HG03159 (cell line): ENCODE data around the gene EVI5L.
"Not testable (repeated sequence)": the region's sequence is repeated elsewhere in the genome, so short reads cannot be mapped to it uniquely, and the experiment has no call there.

Experiments
- ATAC-seq: cut with Tn5 transposase; IDR thresholded peaks from one replicate; pipeline ENCODE4 v1.9.1; 2021; ENCODE audit warnings: mild to moderate bottlenecking, moderate library complexity; ENCODE audit not compliant: unreplicated experiment

The EVI5L gene

DNA sequence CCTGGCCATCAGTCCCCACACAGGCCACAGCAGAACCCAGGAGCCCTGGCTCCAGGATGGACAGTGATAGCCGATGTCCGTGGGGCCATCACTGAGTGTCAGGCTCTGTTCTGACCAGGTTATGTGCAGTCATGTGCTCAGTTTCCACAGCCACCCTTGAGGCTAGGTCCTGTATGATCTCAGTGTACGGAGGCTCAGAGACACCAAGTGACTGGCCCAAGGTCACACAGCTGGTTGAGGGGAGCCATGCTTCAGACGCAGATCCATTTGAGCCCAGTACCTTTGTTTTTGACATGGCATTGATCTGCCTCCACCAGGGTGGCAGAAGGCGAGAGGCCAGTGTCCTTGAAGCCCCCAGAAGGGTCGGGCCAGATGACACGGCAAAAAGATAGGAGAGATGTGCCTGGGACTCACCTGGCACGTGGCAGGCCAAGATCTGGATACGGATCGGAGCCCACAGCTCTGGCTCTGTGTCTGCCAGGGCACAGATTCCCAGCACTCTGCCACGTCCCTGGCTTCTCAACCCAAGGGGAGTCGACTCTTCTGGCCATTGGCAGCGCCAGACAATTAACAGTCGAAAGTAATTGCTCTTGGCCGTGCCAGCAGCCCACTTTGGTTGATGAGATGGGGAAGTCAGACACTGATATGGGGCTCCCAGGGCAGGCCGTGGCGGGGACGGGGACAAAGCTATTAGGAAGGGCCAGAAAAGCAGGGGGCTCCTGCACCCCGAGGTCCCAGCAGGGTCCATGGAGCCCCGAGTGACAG lies 15.6 kb downstream of the EVI5L start:
- ATAC-seq: no peak

- ATAC-seq: no peak
Measured at GRCh38 chr19:7846155-7846646, 16.2 kb downstream of the EVI5L start.

DNA sequence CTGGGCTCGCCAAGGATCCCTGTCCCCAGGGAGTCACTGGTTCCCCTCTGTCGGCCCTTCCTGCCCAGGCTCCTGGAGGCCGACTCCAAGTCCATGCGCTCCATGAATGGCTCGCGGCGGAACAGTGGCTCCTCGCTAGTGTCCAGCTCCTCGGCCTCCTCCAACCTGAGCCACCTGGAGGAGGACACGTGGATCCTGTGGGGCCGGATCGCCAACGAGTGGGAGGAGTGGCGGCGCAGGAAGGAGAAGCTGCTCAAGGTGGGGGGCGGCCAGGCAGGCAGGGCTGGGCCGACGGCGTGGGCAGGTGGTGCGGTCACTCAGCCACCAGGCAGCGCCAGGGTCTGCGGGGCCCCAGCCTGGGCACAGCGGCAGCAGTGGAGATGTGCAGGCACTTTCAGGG lies 17.6 kb downstream of the EVI5L start:
- ATAC-seq: no peak

GRCh38 chr19:7848779-7849457 lies 18.9 kb downstream of the EVI5L start:
- ATAC-seq: no peak

- no peak for ATAC-seq
Measured at GRCh38 chr19:7849631-7849999, 19.6 kb downstream of the EVI5L start.

GRCh38 chr19:7850000-7850813 lies 20.2 kb downstream of the EVI5L start:
- ATAC-seq: no peak

DNA sequence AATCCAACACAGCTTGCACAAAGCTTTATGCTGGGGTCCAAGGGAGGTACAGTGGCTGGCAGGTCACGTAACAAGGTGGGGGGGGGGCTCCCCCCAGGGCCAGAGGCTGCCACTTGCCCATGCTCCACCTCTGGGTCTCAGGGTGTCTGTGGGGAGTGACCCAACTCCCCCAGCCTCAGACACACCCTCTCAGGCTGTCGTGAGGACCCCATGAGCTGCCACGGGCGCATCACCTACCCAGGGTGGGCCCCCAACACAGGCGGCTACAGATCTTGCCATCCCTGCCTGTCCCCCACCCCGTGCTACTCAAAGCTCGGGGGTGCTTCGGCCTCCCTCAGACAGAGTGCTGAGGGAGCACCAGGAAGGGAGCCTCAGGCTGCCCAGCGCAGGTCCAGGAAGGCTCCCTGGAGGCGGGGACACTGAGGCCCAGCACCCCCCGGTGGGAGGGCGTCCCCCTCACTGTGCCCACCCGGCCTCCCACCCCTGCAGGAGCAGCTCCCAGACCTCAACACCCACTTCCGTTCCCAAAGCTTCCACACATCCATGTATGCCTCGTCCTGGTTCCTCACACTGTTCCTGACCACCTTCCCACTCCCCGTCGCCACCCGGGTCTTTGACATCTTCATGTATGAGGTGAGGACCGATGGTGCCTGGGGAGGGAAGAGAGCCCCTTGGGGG lies 21.1 kb downstream of the EVI5L start:
- ATAC-seq: no peak

- no peak for ATAC-seq
Measured at GRCh38 chr19:7851623-7852500, 21.8 kb downstream of the EVI5L start.

- no peak for ATAC-seq
Measured at GRCh38 chr19:7852851-7853769, 23.1 kb downstream of the EVI5L start.

- no peak for ATAC-seq
Measured at GRCh38 chr19:7853770-7854128, 23.7 kb downstream of the EVI5L start.

DNA sequence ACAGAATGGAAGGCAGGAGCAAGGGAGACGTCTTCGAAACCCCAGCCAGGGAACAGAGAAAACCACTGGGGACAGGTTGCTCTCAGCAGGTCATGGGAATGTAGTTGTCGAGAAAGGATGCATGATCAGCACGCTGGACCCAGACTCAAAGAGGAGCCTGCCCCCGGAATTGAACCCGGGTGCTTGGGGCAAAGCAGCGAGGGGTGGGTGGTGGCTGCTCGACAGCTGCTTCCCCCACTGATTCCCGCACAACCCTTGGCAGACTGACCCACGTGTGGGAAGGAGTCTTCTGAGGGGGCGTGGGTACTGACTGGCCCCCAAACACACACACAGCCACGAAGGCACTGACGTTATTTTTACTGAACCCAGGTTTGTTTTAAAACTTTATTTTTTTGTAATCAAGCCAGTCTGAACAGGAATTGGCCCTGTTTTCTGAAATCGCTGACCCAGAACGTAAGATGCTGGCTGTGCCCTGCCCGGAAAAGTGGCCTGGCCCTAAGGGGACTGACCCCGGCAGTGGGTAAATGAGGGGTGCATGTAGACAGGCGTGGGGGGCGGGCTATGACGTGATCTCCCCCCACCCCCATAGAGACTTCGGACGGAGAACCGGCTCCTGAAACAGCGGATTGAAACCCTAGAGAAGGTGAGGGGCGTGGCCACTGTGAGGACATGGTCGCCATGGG lies 25.5 kb downstream of the EVI5L start:
- ATAC-seq: no peak

GRCh38 chr19:7856109-7856591 lies 26.1 kb downstream of the EVI5L start:
- ATAC-seq: no peak

DNA sequence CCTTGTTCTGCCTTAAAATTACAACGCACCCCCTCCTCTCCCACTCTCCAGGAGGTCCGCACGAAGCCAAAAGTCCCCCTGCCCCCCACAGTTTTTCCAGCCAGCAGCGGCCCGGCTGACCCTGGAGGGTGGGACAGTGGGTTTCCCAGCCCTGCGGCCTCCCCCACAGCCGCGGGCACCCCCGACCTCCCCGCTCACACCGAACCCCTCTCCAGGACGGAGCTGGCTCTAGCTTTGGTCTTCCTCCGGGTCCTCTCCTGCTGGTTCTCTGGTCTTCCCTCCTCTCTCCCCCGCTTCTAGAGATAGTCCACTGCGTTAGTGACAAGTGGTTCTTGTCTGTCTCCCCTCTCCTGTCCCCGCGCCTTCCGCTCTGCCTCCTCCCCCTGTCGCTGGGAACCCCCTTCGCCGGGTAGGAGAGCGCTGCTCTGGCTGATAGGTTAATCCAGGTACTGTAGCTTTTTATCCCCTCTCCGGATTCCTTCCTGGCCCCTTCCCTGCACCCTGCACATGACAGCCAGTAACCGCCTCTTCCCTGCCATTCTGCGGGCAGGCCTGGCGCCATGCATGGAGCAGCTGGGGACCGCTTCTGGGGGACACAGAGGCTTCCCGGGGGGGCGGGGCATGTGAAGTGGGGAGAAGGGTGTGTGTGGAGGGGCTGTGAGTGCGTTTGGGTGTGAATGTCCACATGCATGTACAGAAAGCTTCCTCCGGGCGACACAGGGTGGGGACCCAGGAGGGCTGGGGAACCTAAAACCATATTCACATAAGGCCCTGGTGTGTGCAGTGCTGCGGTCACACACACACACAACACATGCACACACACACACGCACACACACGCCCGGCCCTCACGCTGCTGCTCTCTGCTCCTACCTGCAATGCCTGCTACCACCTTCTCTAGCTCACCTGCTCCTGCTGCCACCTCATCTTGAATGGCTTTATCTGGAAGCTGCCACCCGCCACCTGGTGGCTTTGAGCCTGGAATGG lies 27.0 kb downstream of the EVI5L start:
- ATAC-seq: no peak

DNA sequence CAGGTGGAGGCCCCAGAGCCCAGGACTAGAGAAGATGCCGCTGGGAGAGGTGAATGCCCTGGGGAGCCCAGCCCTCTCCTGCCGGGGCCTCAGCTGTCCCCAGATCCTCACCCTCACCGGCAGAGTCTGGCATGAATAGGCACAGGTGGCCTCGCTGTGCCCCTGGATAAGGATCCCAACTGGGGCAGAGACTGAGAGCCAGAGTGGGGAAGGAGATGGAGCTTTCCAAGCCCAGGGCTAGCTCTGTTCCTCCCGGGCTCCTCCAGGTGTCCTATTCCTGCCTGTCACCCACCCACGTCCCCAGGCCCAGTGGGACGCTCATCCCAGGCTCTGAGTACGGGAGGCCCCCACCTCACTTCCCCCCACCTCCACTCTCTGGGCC lies 27.7 kb downstream of the EVI5L start:
- no peak for ATAC-seq

- no peak for ATAC-seq
Measured at GRCh38 chr19:7858109-7858770, 28.2 kb downstream of the EVI5L start.

DNA sequence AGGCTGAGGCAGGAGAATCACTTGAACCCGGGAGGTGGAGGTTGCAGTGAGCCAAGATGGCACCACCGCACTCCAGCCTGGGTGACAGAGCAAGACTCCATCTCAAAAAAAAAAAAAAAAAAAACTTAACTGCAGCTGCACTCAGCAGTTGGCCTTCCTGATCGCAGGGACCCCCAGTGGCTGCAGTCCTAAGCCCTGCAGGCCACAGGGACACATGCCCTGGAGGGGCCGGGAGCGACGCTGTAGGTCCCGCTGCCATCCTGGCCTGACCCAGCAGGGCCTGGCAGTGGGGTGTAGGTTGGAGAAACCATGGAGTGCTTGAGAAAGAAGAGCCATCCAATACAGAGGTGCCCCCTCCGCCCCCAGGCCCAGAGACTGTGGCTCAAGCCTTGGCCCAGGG lies 29.1 kb downstream of the EVI5L start:
- not testable (repeated sequence) for ATAC-seq
